CD4-positive, alpha-beta memory T cell (primary cell): ENCODE results near the gene MTURN. TPM values are rescaled to one million over a fixed set of nuclear protein-coding genes. Genes with fewer than 3 reads are reported as not detected.

ENCODE experiments used
- CTCF ChIA-PET: fragments of 350-600 bp; sonication (Branson Sonifier 250); formaldehyde crosslinking; loops from one replicate; lab custom pipeline; 2021; ENCODE audit warnings: inconsistent platforms; ENCODE audit not compliant: partially characterized antibody; lab: Charles Lee
- POLR2A ChIA-PET: fragments of 350-600 bp; sonication (Branson Sonifier 250); formaldehyde crosslinking; loops from one replicate; lab custom pipeline; 2021; ENCODE audit not compliant: partially characterized antibody; lab: Charles Lee
- DNase-seq, 5 donors: peaks; one replicate each; pipeline versions ENCODE4 v3.0.0 to v3.0.0-alpha.2; 2020 to 2022; ENCODE audit warnings: mixed read lengths in 1 of 5
- H3K27ac ChIP-seq: one replicate; pipeline ENCODE4 v1.7.0; 2013; ENCODE audit warnings: low read depth, low read length
- H3K27me3 ChIP-seq: 2 replicates; pipeline ENCODE4 v1.7.0; 2013; ENCODE audit warnings: mild to moderate bottlenecking, low read length, moderate library complexity; ENCODE audit not compliant: insufficient read depth
- H3K36me3 ChIP-seq: 2 replicates; pipeline ENCODE4 v1.7.0; 2013; ENCODE audit warnings: mild to moderate bottlenecking, low read length, moderate library complexity; ENCODE audit not compliant: insufficient read depth
- H3K4me1 ChIP-seq: 2 replicates; pipeline ENCODE4 v1.7.0; 2013; ENCODE audit warnings: mild to moderate bottlenecking, low read length, moderate library complexity; ENCODE audit not compliant: insufficient read depth
- H3K4me3 ChIP-seq, 2 donors: one replicate each; pipeline ENCODE4 v1.7.0; 2013; ENCODE audit warnings: low read length in 2 of 2, mild to moderate bottlenecking in 1 of 2
- H3K9me3 ChIP-seq, 2 donors: one replicate each; pipeline ENCODE4 v1.7.0; 2013; ENCODE audit warnings: low read length in 2 of 2, control low read depth in 1 of 2; ENCODE audit not compliant: control insufficient read depth in 1 of 2
- H3K27ac Mint-ChIP-seq, 7 donors: one replicate each; pipeline ENCODE4 v1.8.0; 2020 to 2021; ENCODE audit warnings: mixed read lengths in 7 of 7, mild to moderate bottlenecking in 6 of 7, inconsistent platforms in 3 of 7, moderate library complexity in 3 of 7
- H3K27me3 Mint-ChIP-seq, 2 donors: one replicate each; pipeline ENCODE4 v1.8.0; 2020 to 2021; ENCODE audit warnings: mixed read lengths in 2 of 2
- H3K36me3 Mint-ChIP-seq, 2 donors: one replicate each; pipeline ENCODE4 v1.8.0; 2020 to 2021; ENCODE audit warnings: mixed read lengths in 2 of 2, inconsistent platforms in 1 of 2, mild to moderate bottlenecking in 1 of 2
- H3K4me1 Mint-ChIP-seq, 4 donors: one replicate each; pipeline ENCODE4 v1.8.0; 2020 to 2021; ENCODE audit warnings: mixed read lengths in 4 of 4, mild to moderate bottlenecking in 1 of 4
- H3K4me3 Mint-ChIP-seq, 8 donors: one replicate each; pipeline ENCODE4 v1.8.0; 2020 to 2021; ENCODE audit warnings: mixed read lengths in 8 of 8, mild to moderate bottlenecking in 7 of 8, moderate library complexity in 6 of 8, inconsistent platforms in 3 of 8
- H3K9me3 Mint-ChIP-seq, 8 donors: one replicate each; pipeline ENCODE4 v1.8.0; 2020 to 2021; ENCODE audit warnings: mixed read lengths in 8 of 8, mild to moderate bottlenecking in 5 of 8, inconsistent platforms in 3 of 8, moderate library complexity in 1 of 8
- intact Hi-C: fragments of 100-400 bp; cut with micrococcal nuclease; formaldehyde crosslinking; loops from one replicate; pipeline ENCODE4 v1.15.1; 2023
- polyA plus RNA-seq, 2 donors: library from polyadenylated mRNA; unstranded; fragments of 300-500 nt; fragmentation: Illumina TruSeq; gene quantifications; one replicate each; pipeline ENCODE4 v1.2.3, GENCODE V29; 2021
- total RNA-seq, 2 experiments: library from RNA; stranded (reverse); gene quantifications; one replicate each; pipeline ENCODE4 v1.2.3, GENCODE V29; 2021

Gene MTURN
- total and polyA plus RNA-seq, 4 experiments from 2014 or later = 3.2 to 19.2 (median 11.1) TPM

- peaks cover 2 to 4% of the 10 kb centered on the region in 2 donors for H3K36me3 Mint-ChIP-seq
- no peaks in the 10 kb centered on the region for H3K36me3 ChIP-seq
- no peaks in the 10 kb centered on the region for H3K9me3 Mint-ChIP-seq
- peak; percentile 24 to 60 (median 49) for DNase-seq
- no peaks in the 10 kb centered on the region for H3K9me3 ChIP-seq
- H3K4me3 ChIP-seq = no peak overlapping the region
- peak overlapping the region in 6 of 8 donors; percentile 62 to 69 (median 66) for H3K4me3 Mint-ChIP-seq
- ChIA-PET POLR2A (interaction anchor here (0.6 to 2.5 kb wide), 4 partner anchors 14 to 359 kb away, joined by 3 to 12 read pairs (median 3); partner anchors contain the start of gene MTURN), CTCF (interaction anchor here (0.8 to 1.0 kb wide), 2 partner anchors 14 to 15 kb away, joined by 4 to 5 read pairs; partner anchors contain the start of gene MTURN)
- intact Hi-C loops = no loop called here
- no peaks in the 10 kb centered on the region for H3K27me3 Mint-ChIP-seq
- H3K27me3 ChIP-seq = no peaks in the 10 kb centered on the region
- H3K27ac Mint-ChIP-seq = peak overlapping the region in 5 of 7 donors; percentile 70 to 89 (median 74)
- H3K4me1 Mint-ChIP-seq = peaks cover 0 to 9% (median 6%) of the 10 kb centered on the region in 4 donors
- no peak overlapping the region for H3K27ac ChIP-seq
- H3K4me1 ChIP-seq = peaks cover 12% of the 10 kb centered on the region
These were observed 14.2 kb downstream of the MTURN start for GRCh38 chr7:30148951-30149459.

- no peak for DNase-seq
- no peaks in the 10 kb centered on the region for H3K9me3 ChIP-seq
- Mint-ChIP-seq H3K4me1 (peaks cover 0 to 9% (median 6%) of the 10 kb centered on the region in 4 donors), H3K9me3 (no peaks in the 10 kb centered on the region), H3K36me3 (peaks cover 2 to 9% of the 10 kb centered on the region in 2 donors), H3K4me3 (peak overlapping the region in 2 of 8 donors; percentile 66 to 69), H3K27me3 (no peaks in the 10 kb centered on the region), H3K27ac (peak overlapping the region in 3 of 7 donors; percentile 68 to 76 (median 70))
- POLR2A ChIA-PET = interaction anchor here (0.6 to 2.5 kb wide), 2 partner anchors 15 to 121 kb away, joined by 3 to 12 read pairs; partner anchors contain the start of gene MTURN
- intact Hi-C loops = no loop called here
- no peak overlapping the region for H3K4me3 ChIP-seq
- no peaks in the 10 kb centered on the region for H3K36me3 ChIP-seq
- peaks cover 12% of the 10 kb centered on the region for H3K4me1 ChIP-seq
- CTCF ChIA-PET = interaction anchor here (1.0 kb wide), 1 partner anchor 16 kb away, joined by 4 read pairs; no protein-coding TSS in a partner anchor
- no peak overlapping the region for H3K27ac ChIP-seq
- no peaks in the 10 kb centered on the region for H3K27me3 ChIP-seq
These were observed 15.0 kb downstream of the MTURN start for GRCh38 chr7:30149640-30150272.

- Mint-ChIP-seq H3K4me1 (peaks cover 0 to 9% (median 6%) of the 10 kb centered on the region in 4 donors), H3K4me3 (no peak overlapping the region), H3K27ac (no peak overlapping the region), H3K36me3 (peaks cover 2 to 9% of the 10 kb centered on the region in 2 donors), H3K9me3 (no peaks in the 10 kb centered on the region), H3K27me3 (no peaks in the 10 kb centered on the region)
- H3K27ac ChIP-seq = no peak overlapping the region
- H3K36me3 ChIP-seq = no peaks in the 10 kb centered on the region
- H3K27me3 ChIP-seq = no peaks in the 10 kb centered on the region
- intact Hi-C loops = no loop called here
- ChIA-PET POLR2A (no interaction called here), CTCF (no interaction called here)
- H3K4me3 ChIP-seq = no peak overlapping the region
- H3K9me3 ChIP-seq = no peaks in the 10 kb centered on the region
- no peak for DNase-seq
- peaks cover 12% of the 10 kb centered on the region for H3K4me1 ChIP-seq
These were observed 15.9 kb downstream of the MTURN start for GRCh38 chr7:30150711-30151110.

GRCh38 chr7:30154111-30154587 is 19.4 kb downstream of the MTURN start:
- Mint-ChIP-seq H3K27ac (no peak overlapping the region), H3K27me3 (no peaks in the 10 kb centered on the region), H3K9me3 (no peaks in the 10 kb centered on the region), H3K4me3 (no peak overlapping the region), H3K36me3 (peaks cover 2 to 9% of the 10 kb centered on the region in 2 donors), H3K4me1 (peaks cover 8 to 16% (median 11%) of the 10 kb centered on the region in 4 donors)
- Histone ChIP-seq H3K27me3 (no peaks in the 10 kb centered on the region), H3K4me1 (peaks cover 23% of the 10 kb centered on the region), H3K9me3 (no peaks in the 10 kb centered on the region), H3K4me3 (no peak overlapping the region), H3K36me3 (no peaks in the 10 kb centered on the region), H3K27ac (no peak overlapping the region)
- ChIA-PET CTCF (interaction anchor here (0.8 kb wide), 1 partner anchor 10 kb away, joined by 3 read pairs; no protein-coding TSS in a partner anchor), POLR2A (no interaction called here)
- intact Hi-C loops = no loop called here
- DNase-seq = no peak

GRCh38 chr7:30155481-30155880 is 20.7 kb downstream of the MTURN start:
- Histone ChIP-seq H3K4me1 (peaks cover 20% of the 10 kb centered on the region), H3K36me3 (no peaks in the 10 kb centered on the region), H3K27me3 (no peaks in the 10 kb centered on the region), H3K4me3 (no peak overlapping the region), H3K9me3 (no peaks in the 10 kb centered on the region), H3K27ac (no peak overlapping the region)
- Mint-ChIP-seq H3K9me3 (no peaks in the 10 kb centered on the region), H3K4me3 (no peak overlapping the region), H3K27ac (no peak overlapping the region), H3K36me3 (peaks cover 0 to 5% of the 10 kb centered on the region in 2 donors), H3K4me1 (peaks cover 10 to 23% (median 13%) of the 10 kb centered on the region in 4 donors), H3K27me3 (no peaks in the 10 kb centered on the region)
- CTCF ChIA-PET = interaction anchor here (0.9 kb wide), 1 partner anchor 9 kb away, joined by 4 read pairs; no protein-coding TSS in a partner anchor
- POLR2A ChIA-PET = no interaction called here
- intact Hi-C loops = no loop called here
- no peak for DNase-seq

GRCh38 chr7:30157204-30157603 is 22.4 kb downstream of the MTURN start:
- no peaks in the 10 kb centered on the region for H3K27me3 ChIP-seq
- H3K4me3 ChIP-seq = no peak overlapping the region
- peak overlapping the region in 5 of 7 donors; percentile 8 to 57 (median 39) for H3K27ac Mint-ChIP-seq
- H3K36me3 Mint-ChIP-seq = peaks cover 0 to 5% of the 10 kb centered on the region in 2 donors
- CTCF ChIA-PET = no interaction called here
- H3K4me3 Mint-ChIP-seq = peak overlapping the region in 7 of 8 donors; percentile 3 to 57 (median 28)
- peaks cover 20% of the 10 kb centered on the region for H3K4me1 ChIP-seq
- DNase-seq = peak in 4 of 5 donors; percentile 26 to 40 (median 34)
- intact Hi-C loops = no loop called here
- no peaks in the 10 kb centered on the region for H3K9me3 Mint-ChIP-seq
- POLR2A ChIA-PET = no interaction called here
- H3K36me3 ChIP-seq = no peaks in the 10 kb centered on the region
- H3K27me3 Mint-ChIP-seq = no peaks in the 10 kb centered on the region
- H3K27ac ChIP-seq = no peak overlapping the region
- H3K9me3 ChIP-seq = no peaks in the 10 kb centered on the region
- peaks cover 12 to 27% (median 15%) of the 10 kb centered on the region in 4 donors for H3K4me1 Mint-ChIP-seq

- intact Hi-C loops = no loop called here
- no peak overlapping the region for H3K4me3 ChIP-seq
- Mint-ChIP-seq H3K27ac (peak overlapping the region in 2 of 7 donors; percentile 48 to 65), H3K27me3 (no peaks in the 10 kb centered on the region), H3K9me3 (no peaks in the 10 kb centered on the region), H3K4me1 (peaks cover 19 to 45% (median 28%) of the 10 kb centered on the region in 4 donors), H3K36me3 (peaks cover 0 to 3% of the 10 kb centered on the region in 2 donors), H3K4me3 (no peak overlapping the region)
- no peak for DNase-seq
- ChIA-PET CTCF (interaction anchor here (1.1 kb wide), 1 partner anchor 193 kb away, joined by 3 read pairs; no protein-coding TSS in a partner anchor), POLR2A (no interaction called here)
- no peak overlapping the region for H3K27ac ChIP-seq
- no peaks in the 10 kb centered on the region for H3K27me3 ChIP-seq
- peaks cover 36% of the 10 kb centered on the region for H3K4me1 ChIP-seq
- no peaks in the 10 kb centered on the region for H3K36me3 ChIP-seq
- H3K9me3 ChIP-seq = no peaks in the 10 kb centered on the region
These were observed 24.4 kb downstream of the MTURN start for GRCh38 chr7:30159163-30159562.
